ENCODE data around the gene METTL8. TPM values are rescaled to one million over a fixed set of nuclear protein-coding genes. Genes with fewer than 3 reads are reported as not detected.

Gene METTL8
- total RNA-seq, 1 donor from 2014 or later, result 22.9 TPM

DNA sequence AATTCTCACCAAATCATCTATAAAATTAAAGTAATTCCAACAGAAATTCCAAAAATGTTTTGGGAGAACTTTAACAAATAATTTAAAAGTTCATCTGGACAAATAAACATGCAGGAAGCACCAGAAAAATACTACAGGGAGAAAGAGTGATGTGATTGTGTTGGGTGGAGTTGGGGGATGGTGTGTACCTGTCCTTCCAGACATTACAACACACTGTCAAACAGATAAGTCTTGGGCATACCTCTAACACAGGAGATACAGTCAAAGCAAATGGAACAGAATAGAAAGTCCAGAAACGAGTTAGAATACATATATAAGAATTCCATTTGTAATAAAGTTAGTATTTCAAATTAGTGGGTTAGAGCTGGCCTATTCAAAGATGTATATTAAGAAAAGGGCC, 22.6 kb downstream of the METTL8 start:
- Mint-ChIP-seq H3K4me3 (no peak overlapping the region), H3K27ac (no peak overlapping the region), H3K4me1 (peaks cover 34% of the 10 kb centered on the region), H3K9me3 (no peaks in the 10 kb centered on the region), H3K27me3 (no peaks in the 10 kb centered on the region), H3K36me3 (ENCODE audit: low read depth) (no peaks in the 10 kb centered on the region)
- ChIA-PET POLR2A (interaction anchor here (0.5 to 1.9 kb wide), 5 partner anchors 14 to 427 kb away, joined by 3 to 8 read pairs (median 3); partner anchors contain the start of genes DCAF17, METTL8 and TLK1), CTCF (no interaction called here)
- intact Hi-C loops (cut with micrococcal nuclease), result no loop called here
- TF ChIP-seq, protein P1, sequence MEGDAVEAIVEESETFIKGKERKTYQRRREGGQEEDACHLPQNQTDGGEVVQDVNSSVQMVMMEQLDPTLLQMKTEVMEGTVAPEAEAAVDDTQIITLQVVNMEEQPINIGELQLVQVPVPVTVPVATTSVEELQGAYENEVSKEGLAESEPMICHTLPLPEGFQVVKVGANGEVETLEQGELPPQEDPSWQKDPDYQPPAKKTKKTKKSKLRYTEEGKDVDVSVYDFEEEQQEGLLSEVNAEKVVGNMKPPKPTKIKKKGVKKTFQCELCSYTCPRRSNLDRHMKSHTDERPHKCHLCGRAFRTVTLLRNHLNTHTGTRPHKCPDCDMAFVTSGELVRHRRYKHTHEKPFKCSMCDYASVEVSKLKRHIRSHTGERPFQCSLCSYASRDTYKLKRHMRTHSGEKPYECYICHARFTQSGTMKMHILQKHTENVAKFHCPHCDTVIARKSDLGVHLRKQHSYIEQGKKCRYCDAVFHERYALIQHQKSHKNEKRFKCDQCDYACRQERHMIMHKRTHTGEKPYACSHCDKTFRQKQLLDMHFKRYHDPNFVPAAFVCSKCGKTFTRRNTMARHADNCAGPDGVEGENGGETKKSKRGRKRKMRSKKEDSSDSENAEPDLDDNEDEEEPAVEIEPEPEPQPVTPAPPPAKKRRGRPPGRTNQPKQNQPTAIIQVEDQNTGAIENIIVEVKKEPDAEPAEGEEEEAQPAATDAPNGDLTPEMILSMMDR (IDR thresholded peaks at IDR 0.05), result no peak
- DNase-seq (no peak), ATAC-seq (ENCODE audit: low read depth) (no peak)

DNA sequence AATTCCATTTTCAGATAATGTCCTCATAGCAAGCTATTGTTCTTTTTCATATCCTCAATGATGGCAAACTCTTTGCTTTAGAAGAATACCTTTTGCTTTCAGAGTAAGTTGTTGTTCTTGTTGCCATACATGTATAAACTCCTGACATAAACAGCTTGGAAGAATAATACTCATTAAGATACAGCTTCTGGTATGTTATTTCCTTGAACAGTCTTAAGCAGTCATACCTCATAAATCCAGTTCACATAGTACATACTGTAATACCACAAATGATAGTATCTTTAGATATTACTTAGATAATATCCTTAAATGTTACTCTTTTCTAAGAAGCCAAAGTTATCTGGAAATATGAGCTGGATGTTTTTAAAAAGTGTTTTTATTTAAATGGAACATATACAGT, 23.2 kb downstream of the METTL8 start:
- Mint-ChIP-seq H3K4me3 (no peak overlapping the region), H3K27me3 (no peaks in the 10 kb centered on the region), H3K4me1 (peaks cover 34% of the 10 kb centered on the region), H3K36me3 (ENCODE audit: low read depth) (no peaks in the 10 kb centered on the region), H3K27ac (no peak overlapping the region), H3K9me3 (no peaks in the 10 kb centered on the region)
- intact Hi-C loops (cut with micrococcal nuclease), result no loop called here
- ChIA-PET CTCF (interaction anchor here (0.6 to 1.1 kb wide), 2 partner anchors 23 to 338 kb away, joined by 4 read pairs; partner anchors contain the start of genes DCAF17 and METTL8), POLR2A (interaction anchor here (0.5 to 2.6 kb wide), 6 partner anchors 14 to 427 kb away, joined by 3 to 10 read pairs (median 4); partner anchors contain the start of genes DCAF17, METTL8 and TLK1)
- DNase-seq, result no peak
- TF ChIP-seq, protein P1 (IDR thresholded peaks at IDR 0.05), result no peak
- no peak for ATAC-seq (ENCODE audit: low read depth)

DNA sequence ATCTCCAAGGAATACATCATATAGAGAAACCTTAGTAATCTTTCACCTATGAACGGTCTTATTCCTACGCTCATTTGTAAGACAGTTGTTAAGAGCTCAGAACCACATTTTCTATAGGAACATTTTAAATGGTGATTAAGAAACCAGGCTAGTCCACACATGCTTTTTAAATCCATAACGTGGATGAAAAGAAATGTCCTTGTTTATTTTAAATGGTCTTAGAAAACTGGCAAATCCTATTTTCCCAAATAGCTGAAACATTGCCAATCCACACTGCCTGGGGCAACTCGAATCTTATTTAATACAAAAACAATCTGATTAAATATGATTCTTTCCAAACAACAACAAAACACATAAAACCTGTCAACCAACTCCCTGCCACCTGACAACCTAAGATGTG, 23.7 kb downstream of the METTL8 start:
- ChIA-PET CTCF (interaction anchor here (0.6 to 1.1 kb wide), 3 partner anchors 24 to 337 kb away, joined by 3 to 4 read pairs (median 4); partner anchors contain the start of genes DCAF17 and METTL8), POLR2A (interaction anchor here (1.2 to 2.6 kb wide), 4 partner anchors 24 to 250 kb away, joined by 3 to 10 read pairs (median 7); partner anchors contain the start of genes DCAF17, METTL8 and TLK1)
- TF ChIP-seq, protein P1 (IDR thresholded peaks at IDR 0.05), result no peak
- H3K27ac Mint-ChIP-seq, result no peak overlapping the region
- no peaks in the 10 kb centered on the region for H3K36me3 Mint-ChIP-seq (ENCODE audit: low read depth)
- H3K4me1 Mint-ChIP-seq, result peaks cover 39% of the 10 kb centered on the region
- no peaks in the 10 kb centered on the region for H3K9me3 Mint-ChIP-seq
- intact Hi-C loops (cut with micrococcal nuclease), result no loop called here
- ATAC-seq (ENCODE audit: low read depth) (no peak), DNase-seq (no peak)
- no peak overlapping the region for H3K4me3 Mint-ChIP-seq
- no peaks in the 10 kb centered on the region for H3K27me3 Mint-ChIP-seq

DNA sequence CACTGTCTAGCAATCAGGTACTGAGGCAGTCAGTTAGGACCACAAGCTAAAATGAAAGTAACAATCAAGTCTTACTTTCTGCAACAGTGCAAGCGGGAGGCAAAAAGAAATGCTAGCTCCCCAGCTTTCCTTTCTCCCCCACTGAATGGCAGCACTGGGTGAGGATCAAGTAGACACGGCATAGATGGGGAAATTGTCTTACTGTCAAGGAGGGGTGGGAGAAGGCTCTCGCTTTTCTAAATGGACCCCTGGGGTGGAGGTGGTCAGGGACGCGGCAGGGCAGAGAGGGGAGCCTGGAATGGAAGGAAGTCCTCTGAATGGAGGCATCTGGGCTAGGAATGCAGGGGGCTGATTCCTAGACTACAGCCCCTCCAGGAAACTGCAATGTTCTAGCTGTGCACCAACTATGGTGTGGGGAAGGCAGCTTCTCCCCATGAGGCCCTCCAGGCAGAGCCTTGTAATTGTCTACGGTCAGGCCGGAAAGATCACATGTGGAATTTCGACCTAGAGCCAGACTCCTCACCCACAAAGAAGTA, 24.3 kb downstream of the METTL8 start:
- peaks cover 40% of the 10 kb centered on the region for H3K4me1 Mint-ChIP-seq
- CTCF ChIA-PET, result interaction anchor here (0.9 to 1.1 kb wide), 3 partner anchors 10 to 252 kb away, joined by 3 to 4 read pairs (median 3); partner anchors contain the start of genes DCAF17 and METTL8
- H3K36me3 Mint-ChIP-seq (ENCODE audit: low read depth), result no peaks in the 10 kb centered on the region
- peak overlapping the region; percentile 76 for H3K27ac Mint-ChIP-seq
- H3K9me3 Mint-ChIP-seq, result no peaks in the 10 kb centered on the region
- H3K4me3 Mint-ChIP-seq, result peak overlapping the region; percentile 73
- POLR2A ChIA-PET, result interaction anchor here (1.2 to 2.6 kb wide), 4 partner anchors 83 to 249 kb away, joined by 3 to 10 read pairs (median 6); partner anchors contain the start of gene TLK1
- no peaks in the 10 kb centered on the region for H3K27me3 Mint-ChIP-seq
- ATAC-seq (ENCODE audit: low read depth) (no peak), DNase-seq (no peak)
- intact Hi-C loops (cut with micrococcal nuclease), result no loop called here
- TF ChIP-seq, protein P1 (IDR thresholded peaks at IDR 0.05), result no peak

DNA sequence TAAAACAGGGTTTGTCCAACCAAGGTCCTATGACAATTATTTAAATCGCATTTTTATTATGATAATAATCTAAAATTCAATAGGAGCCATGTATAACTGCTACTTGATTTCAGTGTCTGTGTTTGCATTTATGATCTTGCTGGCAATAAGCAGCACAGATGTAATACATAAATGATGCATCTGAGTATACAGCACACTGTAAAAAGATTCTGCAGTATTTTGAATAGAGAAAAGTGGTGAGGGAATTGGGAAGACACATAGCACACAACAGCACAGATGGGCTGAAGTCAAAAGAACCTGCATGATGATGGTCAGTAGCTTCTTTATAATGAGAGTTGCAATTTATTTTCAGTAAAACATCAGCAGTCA, 26.1 kb downstream of the METTL8 start:
- no peaks in the 10 kb centered on the region for H3K36me3 Mint-ChIP-seq (ENCODE audit: low read depth)
- POLR2A ChIA-PET, result interaction anchor here (0.7 to 1.1 kb wide), 4 partner anchors 26 to 455 kb away, joined by 3 to 5 read pairs (median 4); partner anchors contain the start of genes DCAF17 and METTL8
- TF ChIP-seq, protein P1 (IDR thresholded peaks at IDR 0.05), result no peak
- CTCF ChIA-PET, result no interaction called here
- no peak for DNase-seq
- H3K9me3 Mint-ChIP-seq, result no peaks in the 10 kb centered on the region
- peaks cover 48% of the 10 kb centered on the region for H3K4me1 Mint-ChIP-seq
- H3K27me3 Mint-ChIP-seq, result no peaks in the 10 kb centered on the region
- H3K27ac Mint-ChIP-seq, result peak overlapping the region; percentile 72
- H3K4me3 Mint-ChIP-seq, result no peak overlapping the region
- no peak for ATAC-seq (ENCODE audit: low read depth)
- intact Hi-C loops (cut with micrococcal nuclease), result no loop called here
